Stimulated activated CD8-positive, alpha-beta memory T cell treated with anti-CD3 and anti-CD28 coated beads, Interleukin-4, amount 100 ng/mL, for 48 hours (primary cell): ENCODE results near the gene KIRREL1.

Source experiments
- DNase-seq: peaks from one replicate; pipeline ENCODE4 v3.0.0-alpha.2; 2020

The KIRREL1 gene

GRCh38 chr1:157975228-157975950, 18.1 kb upstream of the KIRREL1 start:
- DNase-seq: no peak

GRCh38 chr1:157976888-157977287, 16.6 kb upstream of the KIRREL1 start:
- no peak for DNase-seq

DNA sequence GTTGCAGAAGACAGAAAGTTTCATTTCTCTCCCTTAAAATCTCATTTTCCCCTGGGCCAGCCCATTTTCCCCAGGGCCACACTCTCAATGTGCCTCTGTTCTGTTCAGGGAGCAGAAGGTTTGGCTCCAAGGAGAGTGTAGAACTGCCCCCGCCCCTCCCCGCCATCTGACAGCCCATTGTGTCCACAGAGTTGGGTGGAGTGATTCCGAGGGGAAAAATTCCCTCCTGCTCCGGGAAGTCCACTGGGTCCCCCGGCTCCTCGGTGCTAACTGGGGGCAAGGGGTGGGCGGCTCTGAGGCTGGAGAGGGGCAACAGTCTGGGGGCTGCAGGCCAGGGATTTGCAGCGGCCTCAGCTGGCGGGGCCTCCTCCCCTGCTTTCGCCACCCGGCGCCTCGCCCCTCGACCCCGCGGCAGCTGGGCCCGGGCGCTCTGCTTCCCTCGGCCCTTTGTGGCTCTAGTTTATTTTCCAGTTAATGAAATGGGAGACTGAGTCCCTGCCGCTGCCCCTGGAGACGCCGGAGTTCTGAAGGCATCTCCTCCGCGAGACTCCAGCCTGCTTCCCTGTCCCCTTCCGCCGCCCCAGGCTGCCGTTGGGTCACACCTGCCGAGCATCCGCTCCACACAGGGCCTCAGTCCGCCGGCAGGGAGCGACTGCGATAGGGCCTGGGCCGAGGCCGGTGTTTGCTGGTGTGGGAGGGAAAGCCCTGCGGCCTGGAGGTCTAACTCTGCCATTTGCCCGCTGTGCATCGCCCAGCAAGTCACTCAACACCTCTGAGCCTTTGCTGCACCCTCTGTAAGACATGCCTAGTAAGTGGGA, 14.7 kb upstream of the KIRREL1 start:
- DNase-seq: no peak

DNA sequence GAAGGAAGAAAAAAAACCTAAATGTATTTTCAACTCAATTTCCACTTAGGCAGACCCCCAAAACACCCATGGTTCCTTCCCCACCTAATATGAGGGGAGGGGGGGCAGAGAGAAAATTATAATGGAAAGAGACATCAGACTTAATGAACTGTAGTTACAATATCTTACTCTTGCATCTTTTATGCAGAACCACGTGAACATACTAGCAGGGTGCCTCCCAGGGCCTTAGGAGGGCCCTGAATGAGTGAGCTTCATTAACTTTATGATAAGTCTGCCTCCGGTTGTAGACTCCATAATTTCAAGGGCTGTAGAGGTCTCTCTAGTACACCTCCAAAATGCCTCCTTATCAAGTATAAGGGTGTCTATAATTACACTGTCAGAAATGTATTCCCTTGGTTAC, 11.3 kb upstream of the KIRREL1 start:
- DNase-seq: no peak

- no peak for DNase-seq
Observed at GRCh38 chr1:157983787-157984186, 9.7 kb upstream of the KIRREL1 start.

- DNase-seq: no peak
Observed at GRCh38 chr1:157984469-157984868, 9.0 kb upstream of the KIRREL1 start.

GRCh38 chr1:157985473-157985872, 8.0 kb upstream of the KIRREL1 start:
- DNase-seq: no peak

- no peak for DNase-seq
Observed at GRCh38 chr1:157988002-157988401, 5.4 kb upstream of the KIRREL1 start.

GRCh38 chr1:157992031-157992832, 1.2 kb upstream of the KIRREL1 start:
- DNase-seq: peak; percentile 69

DNA sequence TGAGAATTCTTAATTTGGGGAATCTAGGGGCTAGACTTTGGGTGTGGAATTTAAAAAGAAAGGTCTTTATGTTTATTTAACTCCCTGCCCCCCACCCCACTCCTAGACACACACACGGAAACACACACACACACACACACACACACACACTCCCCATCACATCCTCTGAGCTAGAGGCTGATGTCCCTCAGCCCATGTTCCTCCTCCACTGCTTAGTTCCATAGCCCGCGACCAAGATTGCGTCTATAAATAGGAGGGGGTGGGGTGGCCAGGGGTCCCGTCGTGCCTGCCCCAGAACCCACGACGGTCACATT, 655 bp upstream of the KIRREL1 start:
- DNase-seq: no peak

- no peak for DNase-seq
Observed at GRCh38 chr1:157993918-157994605, 617 bp downstream of the KIRREL1 start.

DNA sequence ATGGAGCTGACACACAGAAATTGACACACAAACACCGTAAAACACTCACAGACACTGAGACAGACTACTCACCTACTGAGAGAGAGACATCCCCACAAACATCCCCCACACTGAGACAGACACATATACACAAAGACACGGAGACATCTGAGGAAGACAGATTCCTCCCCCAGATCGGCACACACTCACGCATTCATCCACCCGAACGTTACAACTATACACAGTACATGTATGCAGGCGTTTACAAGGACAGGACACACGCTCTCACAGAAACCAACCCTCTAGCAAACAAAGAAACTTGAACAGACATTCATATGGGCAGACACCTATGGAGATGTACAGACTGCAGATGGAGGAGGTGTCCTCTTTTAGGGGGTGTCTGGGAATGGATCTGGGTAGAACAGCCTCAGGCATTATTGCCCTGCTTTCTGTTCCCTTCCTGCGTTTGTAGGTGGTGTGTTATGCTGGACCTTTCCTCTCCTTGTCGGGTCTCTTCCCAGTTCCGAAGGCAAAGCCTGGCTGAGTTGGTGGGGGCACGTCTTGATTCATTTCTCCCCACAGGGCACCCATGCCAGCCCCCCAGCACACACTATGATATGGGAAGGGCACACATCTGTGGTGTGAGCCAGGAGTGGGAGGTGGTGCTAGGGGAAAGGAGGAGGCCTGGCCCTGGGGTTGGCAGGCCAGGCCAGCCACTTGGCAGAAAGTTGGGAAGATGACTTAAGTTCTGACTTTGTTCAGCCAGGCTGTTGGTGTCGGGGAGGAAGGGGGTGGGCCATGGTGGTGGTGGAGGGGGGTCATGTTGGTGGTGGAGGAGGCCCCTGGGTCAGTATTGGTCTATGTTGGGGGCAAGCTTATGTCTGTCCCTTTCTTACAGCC, 1.5 kb downstream of the KIRREL1 start:
- no peak for DNase-seq

GRCh38 chr1:157995583-157996169, 2.2 kb downstream of the KIRREL1 start:
- no peak for DNase-seq

DNA sequence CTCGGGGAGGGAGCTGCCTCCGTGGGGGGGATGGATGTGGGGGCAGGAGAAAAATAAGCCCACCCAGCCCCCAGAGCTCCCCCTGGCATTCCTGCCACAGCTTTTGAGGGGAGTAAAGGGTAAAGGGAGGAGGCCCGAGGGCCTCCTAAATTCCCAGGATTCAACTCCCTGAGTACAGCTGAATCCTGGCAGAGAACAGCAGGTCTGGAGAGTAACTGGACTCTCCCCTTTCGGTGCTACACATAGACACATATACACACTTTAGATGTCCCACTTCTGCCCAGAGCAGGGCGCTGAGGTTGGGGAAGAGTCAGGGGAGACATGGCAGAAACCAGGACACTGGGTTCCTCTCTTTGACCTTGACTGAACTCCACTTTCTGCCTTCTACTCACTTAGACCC, 3.0 kb downstream of the KIRREL1 start:
- no peak for DNase-seq

- DNase-seq: no peak
Observed at GRCh38 chr1:158000507-158000906, 7.1 kb downstream of the KIRREL1 start.

- DNase-seq: no peak
Observed at GRCh38 chr1:158002022-158002630, 8.7 kb downstream of the KIRREL1 start.

DNA sequence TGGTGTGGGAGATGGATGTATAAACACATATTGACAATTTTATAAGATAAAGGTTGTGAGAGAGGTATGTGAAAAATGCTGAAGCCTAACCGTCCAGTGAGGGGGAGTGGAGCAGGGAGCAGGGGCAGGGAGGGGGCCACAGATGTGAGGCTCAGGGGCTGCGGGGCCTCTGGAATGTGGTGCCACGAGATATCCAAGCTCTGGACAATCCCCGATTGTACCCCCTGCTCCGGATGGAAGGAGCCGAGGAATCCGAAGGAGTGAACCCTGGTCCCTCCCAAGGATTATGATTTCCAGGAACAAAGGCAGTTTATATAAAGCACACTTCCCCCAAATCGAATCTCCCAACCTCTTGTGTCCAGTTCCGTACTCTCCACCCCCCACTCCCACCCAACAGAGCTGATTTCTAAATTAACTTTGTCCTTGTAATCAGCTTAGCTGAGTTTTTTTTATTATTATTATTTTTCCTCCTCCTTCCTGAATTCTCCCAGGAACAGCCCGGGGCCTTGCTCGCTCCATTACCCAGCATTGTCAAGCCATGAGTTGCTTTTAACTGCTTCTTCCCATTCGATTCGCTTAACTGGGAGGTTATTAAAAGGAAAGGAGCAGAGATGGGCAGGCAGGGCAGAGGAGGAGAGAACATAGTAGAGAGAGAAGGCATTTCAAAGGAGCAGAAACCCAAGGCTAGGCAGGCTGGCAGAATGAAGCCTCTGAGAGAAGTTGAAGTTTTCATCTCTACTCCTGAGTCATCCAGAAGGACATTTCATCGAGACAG, 9.4 kb downstream of the KIRREL1 start:
- DNase-seq: no peak

DNA sequence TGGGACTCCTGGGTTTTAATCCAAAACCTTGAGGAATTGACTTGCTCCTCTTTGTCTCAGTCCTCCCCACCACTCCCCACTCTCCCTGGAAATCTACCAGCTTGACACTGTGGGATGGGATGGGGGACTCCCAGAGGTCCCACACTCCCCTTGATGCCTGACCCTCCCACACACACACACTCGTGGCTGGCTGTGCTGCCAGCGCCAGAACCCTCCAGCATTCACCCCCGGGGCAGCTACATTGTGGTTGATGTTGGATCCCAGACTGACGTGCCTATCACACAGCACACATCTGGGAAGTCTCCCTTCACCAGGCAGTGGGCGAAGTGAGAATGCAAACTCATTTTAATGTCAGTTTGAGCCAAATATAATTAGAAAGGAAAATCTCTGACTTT, 10.0 kb downstream of the KIRREL1 start:
- DNase-seq: no peak

- no peak for DNase-seq
Observed at GRCh38 chr1:158005224-158005623, 11.8 kb downstream of the KIRREL1 start.

- no peak for DNase-seq
Observed at GRCh38 chr1:158007180-158007579, 13.7 kb downstream of the KIRREL1 start.
